HepG2 (cell line): ENCODE data around the gene CD300LD. TPM values are rescaled to one million over a fixed set of nuclear protein-coding genes. Genes with fewer than 3 reads are reported as not detected.

ENCODE experiments used
- ATAC-seq: fragments of 200-7000 bp; cut with Tn5 transposase; 3 replicates; pipeline ENCODE4 v1.9.1; 2020; ENCODE audit warnings: mild to moderate bottlenecking, moderate library complexity
- BruUV-seq: library from RNA; stranded (reverse); fragments of 400-500 nt; replicated peaks from 2 replicates; lab custom pipeline; 2021; lab: Mats Ljungman, UMichigan
- CTCF ChIA-PET: fragments of 300-600 bp; formaldehyde crosslinking; extraction: SDS; loops from one replicate; lab custom pipeline; 2021; ENCODE audit warnings: low total read pairs, inconsistent platforms, low intra/inter-chr PET ratio; lab: Yijun Ruan, JAX
- POLR2A ChIA-PET: fragments of 350-600 bp; sonication (Branson Sonifier 250); formaldehyde crosslinking; loops from one replicate; lab custom pipeline; 2020; ENCODE audit warnings: antibody characterized with exemption, inconsistent platforms; lab: Yijun Ruan, JAX
- DNase-seq: peaks from one replicate; pipeline ENCODE4 v3.0.0-alpha.2; 2015; ENCODE audit warnings: low spot score
- FAIRE-seq: peaks from 3 replicates; lab custom pipeline; 2011; peaks lifted over from hg19 to GRCh38; lab: Jason Lieb, UNC
- H2AFZ ChIP-seq: one replicate; pipeline ENCODE4 v1.6.1; 2011; ENCODE audit warnings: low read length, inconsistent platforms
- H3K27ac ChIP-seq: fragments of 300-600 bp; 3 replicates; pipeline ENCODE4 v1.8.0; 2011; ENCODE audit warnings: mixed run types, mild to moderate bottlenecking, mixed read lengths, low read length, inconsistent platforms; ENCODE audit not compliant: insufficient read depth; ENCODE audit errors: extremely low read length
- H3K27me3 ChIP-seq, 2 experiments: fragments of 200-600 bp in 1 of 2; 2 replicates in 1 of 2; 3 replicates in 1 of 2; pipeline versions ENCODE4 v1.6.0 to v1.8.0; 2011; ENCODE audit warnings: low read length in 2 of 2, mild to moderate bottlenecking in 2 of 2, moderate library complexity in 2 of 2, inconsistent platforms in 1 of 2; ENCODE audit not compliant: insufficient read depth in 2 of 2, control insufficient read depth in 1 of 2
- H3K36me3 ChIP-seq, 2 experiments: fragments of 200-600 bp in 1 of 2; replicated peaks in 1 of 2; 2 replicates in 1 of 2; 3 replicates in 1 of 2; pipeline versions ENCODE4 v1.5.1 to v1.8.0; 2011; ENCODE audit warnings: low read length in 2 of 2, inconsistent platforms in 1 of 2; ENCODE audit not compliant: insufficient read depth in 2 of 2, control insufficient read depth in 1 of 2
- H3K4me1 ChIP-seq: 2 replicates; pipeline ENCODE4 v1.5.1; 2012; ENCODE audit warnings: low read length, inconsistent platforms; ENCODE audit not compliant: insufficient read depth
- H3K4me2 ChIP-seq: 2 replicates; pipeline ENCODE4 v1.6.0; 2011; ENCODE audit warnings: low read depth, low read length, inconsistent platforms
- H3K4me3 ChIP-seq, 3 experiments: fragments of 200-600 bp in 1 of 3; sonication (generic), shearing (Covaris generic) in 1 of 3; replicated peaks in 1 of 3; 2 replicates each; pipeline ENCODE4 v1.5.1; 2011 to 2016; ENCODE audit warnings: low read length in 3 of 3, inconsistent platforms in 2 of 3, low read depth in 2 of 3, mild to moderate bottlenecking in 2 of 3, control low read depth in 1 of 3, mixed read lengths in 1 of 3; ENCODE audit not compliant: insufficient read depth in 1 of 3
- H3K79me2 ChIP-seq: one replicate; pipeline ENCODE4 v1.6.1; 2011; ENCODE audit warnings: low read length, inconsistent platforms; ENCODE audit not compliant: insufficient read depth
- H3K9ac ChIP-seq: 2 replicates; pipeline ENCODE4 v1.6.0; 2011; ENCODE audit warnings: mild to moderate bottlenecking, low read depth, low read length, inconsistent platforms; ENCODE audit not compliant: insufficient read depth
- H3K9me3 ChIP-seq: 2 replicates; pipeline ENCODE4 v1.5.1; 2012; ENCODE audit warnings: mild to moderate bottlenecking, low read length
- H4K20me1 ChIP-seq: 2 replicates; pipeline ENCODE4 v1.6.0; 2011; ENCODE audit warnings: inconsistent platforms, mild to moderate bottlenecking, low read length, moderate library complexity; ENCODE audit not compliant: insufficient read depth
- BRD4 ChIP-seq: sonication (generic); formaldehyde crosslinking; IDR thresholded peaks from 2 replicates; pipeline ENCODE4 v1.4.0; 2020; ENCODE audit warnings: missing genetic modification reagents
- HNF4A ChIP-seq: sonication (generic); formaldehyde crosslinking; IDR thresholded peaks from 2 replicates; pipeline ENCODE4 v1.4.0; 2020; ENCODE audit warnings: missing genetic modification reagents
- HNRNPH1 ChIP-seq: fragments of 200-400 bp; formaldehyde crosslinking; optimal IDR thresholded peaks from 2 replicates; pipeline ENCODE3; 2017; ENCODE audit warnings: mild to moderate bottlenecking, low read depth, low read length
- KLF6 ChIP-seq: IDR thresholded peaks from 2 replicates; pipeline ENCODE4 v1.8.0; 2016; ENCODE audit warnings: missing biosample characterization, missing genetic modification reagents
- PLRG1 ChIP-seq: fragments of 450-650 bp; conservative IDR thresholded peaks from 2 replicates; pipeline ENCODE4 v1.6.1; 2016
- SNAPC2 ChIP-seq: sonication (generic); formaldehyde crosslinking; IDR thresholded peaks from 2 replicates; pipeline ENCODE4 v1.8.1; 2022; ENCODE audit warnings: mild to moderate bottlenecking, missing genetic modification reagents
- SRSF4 ChIP-seq: fragments of 200-400 bp; formaldehyde crosslinking; IDR thresholded peaks from one replicate; pipeline ENCODE4 v1.6.1; 2018; ENCODE audit warnings: mild to moderate bottlenecking, low read depth, low read length, moderate library complexity; ENCODE audit not compliant: poor library complexity, severe bottlenecking
- TBX3 ChIP-seq: fragments of 450-650 bp; IDR thresholded peaks from 2 replicates; pipeline ENCODE4 v1.6.1; 2017; ENCODE audit warnings: antibody characterized with exemption, mild to moderate bottlenecking, inconsistent platforms, borderline replicate concordance
- ZBTB38 ChIP-seq: sonication (generic); formaldehyde crosslinking; IDR thresholded peaks from 2 replicates; pipeline ENCODE4 v1.5.1; 2020; ENCODE audit warnings: mild to moderate bottlenecking, missing genetic modification reagents
- ZKSCAN1 ChIP-seq: fragments of 150-350 bp; IDR thresholded peaks from 2 replicates; pipeline ENCODE4 v1.6.1; 2014; ENCODE audit warnings: low read length
- ZNF577 ChIP-seq: sonication (generic); formaldehyde crosslinking; IDR thresholded peaks from 2 replicates; pipeline ENCODE4 v1.4.0; 2020; ENCODE audit warnings: mild to moderate bottlenecking, low read depth, missing genetic modification reagents, borderline replicate concordance
- WGBS: methylation state at CpG from one replicate; pipeline ENCODE4 v1.1.6; 2017; ENCODE audit warnings: low lambda C conversion rate; 5-methylcytosine and 5-hydroxymethylcytosine counted together
- in situ Hi-C: cut with HindIII; loops from 2 replicates; pipeline ENCODE4 v1.10.0; 2017; ENCODE audit warnings: low pct_unique_long_range_greater_than_20kb; ENCODE audit not compliant: extremely low pct_ligation_motif_present
- intact Hi-C: fragments of 100-400 bp; cut with micrococcal nuclease; formaldehyde crosslinking; loops from one replicate; pipeline ENCODE4 v1.10.0; 2022; ENCODE audit not compliant: unreplicated experiment
- polyA plus RNA-seq, 8 experiments: library from polyadenylated mRNA; depleted of rRNA in 3 of 8; stranded (reverse) in 7 of 8; unstranded in 1 of 8; fragments of >200 nt; fragmentation: Illumina TruSeq in 4 of 8; extraction: Trizol in 4 of 8; gene quantifications; 2 replicates each; pipeline versions ENCODE4 v1.2.1 to v1.2.3, GENCODE V29; 2011 to 2016; ENCODE audit warnings: low read depth in 4 of 8, missing spikeins in 1 of 8, mixed read lengths in 1 of 8; ENCODE audit not compliant: insufficient read depth in 1 of 8
- total RNA-seq, 5 experiments: library from RNA; depleted of rRNA; stranded (reverse); fragments of >200 nt; fragmentation: Illumina TruSeq; extraction: Trizol; gene quantifications; 2 replicates each; pipeline ENCODE4 v1.2.3, GENCODE V29; 2016; ENCODE audit warnings: low read depth in 1 of 5
- TF ChIP-seq, protein P1 (sequence below): sonication (generic); formaldehyde crosslinking; IDR thresholded peaks from 2 replicates; pipeline ENCODE4 v1.4.0; 2020; ENCODE audit warnings: low read depth, missing genetic modification reagents
- TF ChIP-seq, protein P2 (sequence below): sonication (generic); formaldehyde crosslinking; IDR thresholded peaks from 2 replicates; pipeline ENCODE4 v1.4.0; 2020; ENCODE audit warnings: missing genetic modification reagents
- TF ChIP-seq, protein P3 (sequence below): sonication (generic); formaldehyde crosslinking; IDR thresholded peaks from 2 replicates; pipeline ENCODE4 v1.5.1; 2020; ENCODE audit warnings: mild to moderate bottlenecking, missing genetic modification reagents, borderline replicate concordance
- TF ChIP-seq, protein P4 (sequence below): sonication (generic); formaldehyde crosslinking; IDR thresholded peaks from 2 replicates; pipeline ENCODE4 v1.5.0; 2020; ENCODE audit warnings: mild to moderate bottlenecking, missing genetic modification reagents

The CD300LD gene
- total and polyA plus RNA-seq, 2 of the 13 experiments (the other 11 are each of a cell fraction or from before 2014, with no cell fraction given): not detected

- Histone ChIP-seq H3K9ac (no peak within 1 kb of the TSS), H3K4me3 (no peak within 1 kb of the TSS), H3K36me3 (no peaks in the 10 kb centered on the region), H3K27ac (no peak within 1 kb of the TSS), H3K4me2 (no peak within 1 kb of the TSS), H3K27me3 (peaks cover 29 to 99% of the 10 kb centered on the region in 2 experiments), H3K9me3 (no peaks in the 10 kb centered on the region), H3K79me2 (no peaks in the 10 kb centered on the region), H4K20me1 (no peaks in the 10 kb centered on the region), H3K4me1 (no peaks in the 10 kb centered on the region)
- no TSS peak for BruUV-seq
- intact Hi-C loops: no loop called here
- DNase-seq: no peak
- no peak for FAIRE-seq
- POLR2A ChIA-PET: no interaction called here
- 3% methylated on average over 4 of the region's 5 CpGs for WGBS
- TF ChIP-seq HNRNPH1 (no peak), HNF4A (CRISPR knock-in tag) (no peak), ZKSCAN1 (no peak), ZNF577 (no peak), ZBTB38 (CRISPR knock-in tag) (no peak), TBX3 (no peak), KLF6 (no peak), SNAPC2 (no peak), BRD4 (no peak), PLRG1 (no peak), SRSF4 (no peak)
- TF ChIP-seq, protein P1, sequence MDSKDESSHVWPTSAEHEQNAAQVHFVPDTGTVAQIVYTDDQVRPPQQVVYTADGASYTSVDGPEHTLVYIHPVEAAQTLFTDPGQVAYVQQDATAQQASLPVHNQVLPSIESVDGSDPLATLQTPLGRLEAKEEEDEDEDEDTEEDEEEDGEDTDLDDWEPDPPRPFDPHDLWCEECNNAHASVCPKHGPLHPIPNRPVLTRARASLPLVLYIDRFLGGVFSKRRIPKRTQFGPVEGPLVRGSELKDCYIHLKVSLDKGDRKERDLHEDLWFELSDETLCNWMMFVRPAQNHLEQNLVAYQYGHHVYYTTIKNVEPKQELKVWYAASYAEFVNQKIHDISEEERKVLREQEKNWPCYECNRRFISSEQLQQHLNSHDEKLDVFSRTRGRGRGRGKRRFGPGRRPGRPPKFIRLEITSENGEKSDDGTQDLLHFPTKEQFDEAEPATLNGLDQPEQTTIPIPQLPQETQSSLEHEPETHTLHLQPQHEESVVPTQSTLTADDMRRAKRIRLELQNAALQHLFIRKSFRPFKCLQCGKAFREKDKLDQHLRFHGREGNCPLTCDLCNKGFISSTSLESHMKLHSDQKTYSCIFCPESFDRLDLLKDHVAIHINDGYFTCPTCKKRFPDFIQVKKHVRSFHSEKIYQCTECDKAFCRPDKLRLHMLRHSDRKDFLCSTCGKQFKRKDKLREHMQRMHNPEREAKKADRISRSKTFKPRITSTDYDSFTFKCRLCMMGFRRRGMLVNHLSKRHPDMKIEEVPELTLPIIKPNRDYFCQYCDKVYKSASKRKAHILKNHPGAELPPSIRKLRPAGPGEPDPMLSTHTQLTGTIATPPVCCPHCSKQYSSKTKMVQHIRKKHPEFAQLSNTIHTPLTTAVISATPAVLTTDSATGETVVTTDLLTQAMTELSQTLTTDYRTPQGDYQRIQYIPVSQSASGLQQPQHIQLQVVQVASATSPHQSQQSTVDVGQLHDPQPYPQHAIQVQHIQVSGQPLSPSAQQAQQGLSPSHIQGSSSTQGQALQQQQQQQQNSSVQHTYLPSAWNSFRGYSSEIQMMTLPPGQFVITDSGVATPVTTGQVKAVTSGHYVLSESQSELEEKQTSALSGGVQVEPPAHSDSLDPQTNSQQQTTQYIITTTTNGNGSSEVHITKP (CRISPR knock-in tag): no peak
- TF ChIP-seq, protein P2, sequence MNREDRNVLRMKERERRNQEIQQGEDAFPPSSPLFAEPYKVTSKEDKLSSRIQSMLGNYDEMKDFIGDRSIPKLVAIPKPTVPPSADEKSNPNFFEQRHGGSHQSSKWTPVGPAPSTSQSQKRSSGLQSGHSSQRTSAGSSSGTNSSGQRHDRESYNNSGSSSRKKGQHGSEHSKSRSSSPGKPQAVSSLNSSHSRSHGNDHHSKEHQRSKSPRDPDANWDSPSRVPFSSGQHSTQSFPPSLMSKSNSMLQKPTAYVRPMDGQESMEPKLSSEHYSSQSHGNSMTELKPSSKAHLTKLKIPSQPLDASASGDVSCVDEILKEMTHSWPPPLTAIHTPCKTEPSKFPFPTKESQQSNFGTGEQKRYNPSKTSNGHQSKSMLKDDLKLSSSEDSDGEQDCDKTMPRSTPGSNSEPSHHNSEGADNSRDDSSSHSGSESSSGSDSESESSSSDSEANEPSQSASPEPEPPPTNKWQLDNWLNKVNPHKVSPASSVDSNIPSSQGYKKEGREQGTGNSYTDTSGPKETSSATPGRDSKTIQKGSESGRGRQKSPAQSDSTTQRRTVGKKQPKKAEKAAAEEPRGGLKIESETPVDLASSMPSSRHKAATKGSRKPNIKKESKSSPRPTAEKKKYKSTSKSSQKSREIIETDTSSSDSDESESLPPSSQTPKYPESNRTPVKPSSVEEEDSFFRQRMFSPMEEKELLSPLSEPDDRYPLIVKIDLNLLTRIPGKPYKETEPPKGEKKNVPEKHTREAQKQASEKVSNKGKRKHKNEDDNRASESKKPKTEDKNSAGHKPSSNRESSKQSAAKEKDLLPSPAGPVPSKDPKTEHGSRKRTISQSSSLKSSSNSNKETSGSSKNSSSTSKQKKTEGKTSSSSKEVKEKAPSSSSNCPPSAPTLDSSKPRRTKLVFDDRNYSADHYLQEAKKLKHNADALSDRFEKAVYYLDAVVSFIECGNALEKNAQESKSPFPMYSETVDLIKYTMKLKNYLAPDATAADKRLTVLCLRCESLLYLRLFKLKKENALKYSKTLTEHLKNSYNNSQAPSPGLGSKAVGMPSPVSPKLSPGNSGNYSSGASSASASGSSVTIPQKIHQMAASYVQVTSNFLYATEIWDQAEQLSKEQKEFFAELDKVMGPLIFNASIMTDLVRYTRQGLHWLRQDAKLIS (CRISPR knock-in tag): no peak
- TF ChIP-seq, protein P3, sequence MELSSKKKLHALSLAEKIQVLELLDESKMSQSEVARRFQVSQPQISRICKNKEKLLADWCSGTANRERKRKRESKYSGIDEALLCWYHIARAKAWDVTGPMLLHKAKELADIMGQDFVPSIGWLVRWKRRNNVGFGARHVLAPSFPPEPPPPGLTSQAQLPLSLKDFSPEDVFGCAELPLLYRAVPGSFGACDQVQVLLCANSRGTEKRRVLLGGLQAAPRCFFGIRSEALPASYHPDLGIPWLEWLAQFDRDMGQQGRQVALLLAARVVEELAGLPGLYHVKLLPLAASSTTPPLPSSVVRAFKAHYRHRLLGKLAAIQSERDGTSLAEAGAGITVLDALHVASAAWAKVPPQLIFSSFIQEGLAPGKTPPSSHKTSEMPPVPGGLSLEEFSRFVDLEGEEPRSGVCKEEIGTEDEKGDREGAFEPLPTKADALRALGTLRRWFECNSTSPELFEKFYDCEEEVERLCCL (CRISPR knock-in tag): no peak
- TF ChIP-seq, protein P4, sequence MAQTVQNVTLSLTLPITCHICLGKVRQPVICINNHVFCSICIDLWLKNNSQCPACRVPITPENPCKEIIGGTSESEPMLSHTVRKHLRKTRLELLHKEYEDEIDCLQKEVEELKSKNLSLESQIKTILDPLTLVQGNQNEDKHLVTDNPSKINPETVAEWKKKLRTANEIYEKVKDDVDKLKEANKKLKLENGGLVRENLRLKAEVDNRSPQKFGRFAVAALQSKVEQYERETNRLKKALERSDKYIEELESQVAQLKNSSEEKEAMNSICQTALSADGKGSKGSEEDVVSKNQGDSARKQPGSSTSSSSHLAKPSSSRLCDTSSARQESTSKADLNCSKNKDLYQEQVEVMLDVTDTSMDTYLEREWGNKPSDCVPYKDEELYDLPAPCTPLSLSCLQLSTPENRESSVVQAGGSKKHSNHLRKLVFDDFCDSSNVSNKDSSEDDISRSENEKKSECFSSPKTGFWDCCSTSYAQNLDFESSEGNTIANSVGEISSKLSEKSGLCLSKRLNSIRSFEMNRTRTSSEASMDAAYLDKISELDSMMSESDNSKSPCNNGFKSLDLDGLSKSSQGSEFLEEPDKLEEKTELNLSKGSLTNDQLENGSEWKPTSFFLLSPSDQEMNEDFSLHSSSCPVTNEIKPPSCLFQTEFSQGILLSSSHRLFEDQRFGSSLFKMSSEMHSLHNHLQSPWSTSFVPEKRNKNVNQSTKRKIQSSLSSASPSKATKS: no peak
- TF ChIP-seq, all 625 proteins: peak for 0
- in situ Hi-C loops: no loop called here
- CTCF ChIA-PET: no interaction called here
- H2AFZ ChIP-seq: no peak within 1 kb of the TSS
- ATAC-seq: peak; percentile 27
Measured at GRCh38 chr17:74545843-74546230, 46.2 kb downstream of the CD300LD start, which contains the start of gene CD300C. TSS of gene CD300C (minus strand) at chr17:74546115. CDS start at chr17:74545782, 333 bp downstream.
